GM04503 (cell line): ENCODE data around the gene P3H3.

Source experiments
- DNase-seq: peaks from one replicate; pipeline ENCODE4 v3.0.0-alpha.2; 2012; ENCODE audit warnings: low read depth

P3H3 gene

GRCh38 chr12:6826734-6827436, 1.3 kb upstream of the P3H3 start:
- DNase-seq = no peak

GRCh38 chr12:6827437-6827911, 733 bp upstream of the P3H3 start:
- DNase-seq = no peak

GRCh38 chr12:6828781-6829535, 751 bp downstream of the P3H3 start:
- DNase-seq = no peak

GRCh38 chr12:6829536-6830220, 1.5 kb downstream of the P3H3 start:
- DNase-seq = no peak

GRCh38 chr12:6830286-6830890, 2.2 kb downstream of the P3H3 start:
- no peak for DNase-seq

GRCh38 chr12:6830999-6831398, 2.8 kb downstream of the P3H3 start:
- no peak for DNase-seq

GRCh38 chr12:6831450-6831995, 3.3 kb downstream of the P3H3 start:
- DNase-seq = no peak

- DNase-seq = no peak
These were observed 3.9 kb downstream of the P3H3 start for GRCh38 chr12:6832125-6832524.

- no peak for DNase-seq
These were observed 5.1 kb downstream of the P3H3 start for GRCh38 chr12:6833189-6833890.

GRCh38 chr12:6834254-6834653, 6.0 kb downstream of the P3H3 start:
- no peak for DNase-seq

- no peak for DNase-seq
These were observed 6.7 kb downstream of the P3H3 start for GRCh38 chr12:6834873-6835272.

- no peak for DNase-seq
These were observed 8.6 kb downstream of the P3H3 start for GRCh38 chr12:6836851-6837250.

GRCh38 chr12:6837370-6838060, 9.3 kb downstream of the P3H3 start:
- DNase-seq = no peak

- no peak for DNase-seq
These were observed 10.6 kb downstream of the P3H3 start for GRCh38 chr12:6838854-6839253.

GRCh38 chr12:6839482-6840201, 11.4 kb downstream of the P3H3 start:
- no peak for DNase-seq

GRCh38 chr12:6840330-6840729, 12.1 kb downstream of the P3H3 start:
- DNase-seq = no peak

- DNase-seq = no peak
These were observed 12.7 kb downstream of the P3H3 start, which contains the start of gene GNB3 for GRCh38 chr12:6840761-6841515. Gene GNB3 (plus strand): TSS chr12:6840925. CDS start chr12:6841288, 363 bp downstream.

GRCh38 chr12:6842075-6842474, 13.9 kb downstream of the P3H3 start:
- no peak for DNase-seq

- no peak for DNase-seq
These were observed 15.1 kb downstream of the P3H3 start for GRCh38 chr12:6843118-6843902.
